ENCODE measurements around the gene ST7. TPM values are rescaled to one million over a fixed set of nuclear protein-coding genes. Genes with fewer than 3 reads are reported as not detected.

ST7 gene
- total RNA-seq, 3 donors from 2014 or later (not counting 1 experiment from before 2014, with no cell fraction given): 9.8 to 15.7 (median 12.9) TPM

- ATAC-seq (no peak), DNase-seq (no peak)
- H3K4me3 ChIP-seq (ENCODE audit: low read length): no peak overlapping the region
- H3K9me3 Mint-ChIP-seq: no peaks in the 10 kb centered on the region
- no peaks in the 10 kb centered on the region for H3K27me3 Mint-ChIP-seq (ENCODE audit: low read depth in 2 of 2)
- H3K4me1 ChIP-seq (ENCODE audit: control insufficient read depth, insufficient read depth, low read length): peaks cover 5% of the 10 kb centered on the region
- no peaks in the 10 kb centered on the region for H3K27me3 ChIP-seq (ENCODE audit: control insufficient read depth, insufficient read depth, low read length)
- no peak for TF ChIP-seq CTCF (IDR thresholded peaks at IDR 0.05)
- no peaks in the 10 kb centered on the region for H3K36me3 ChIP-seq (ENCODE audit: control insufficient read depth, insufficient read depth, low read length)
- H3K36me3 Mint-ChIP-seq: no peaks in the 10 kb centered on the region
- intact Hi-C loops (cut with micrococcal nuclease): no loop called here
- WGBS (ENCODE audit: insufficient coverage): no CpG with 5 or more reads among the region's 2 CpGs
- H3K9me3 ChIP-seq (ENCODE audit: control insufficient read depth, insufficient read depth, low read length): no peaks in the 10 kb centered on the region
- peaks cover 9 to 14% of the 10 kb centered on the region in 2 donors for H3K4me1 Mint-ChIP-seq
- H3K4me3 Mint-ChIP-seq: no peak overlapping the region
- no peak overlapping the region for H3K27ac ChIP-seq (ENCODE audit: low read length)
- no peak overlapping the region for H3K27ac Mint-ChIP-seq
Measured at GRCh38 chr7:117082647-117083046, 129.3 kb downstream of the ST7 start.

GRCh38 chr7:117083648-117084047 lies 130.3 kb downstream of the ST7 start:
- no peaks in the 10 kb centered on the region for H3K27me3 Mint-ChIP-seq (ENCODE audit: low read depth in 2 of 2)

GRCh38 chr7:117084286-117084685 lies 131.0 kb downstream of the ST7 start:
- intact Hi-C loops (cut with micrococcal nuclease): no loop called here
- Mint-ChIP-seq H3K4me1 (peaks cover 15 to 20% of the 10 kb centered on the region in 2 donors), H3K36me3 (no peaks in the 10 kb centered on the region), H3K27me3 (ENCODE audit: low read depth in 2 of 2) (no peaks in the 10 kb centered on the region), H3K4me3 (no peak overlapping the region), H3K27ac (no peak overlapping the region), H3K9me3 (no peaks in the 10 kb centered on the region)
- WGBS (ENCODE audit: insufficient coverage): 100% methylated on average over 1 of the region's 1 CpG
- Histone ChIP-seq H3K4me1 (ENCODE audit: control insufficient read depth, insufficient read depth, low read length) (peaks cover 9% of the 10 kb centered on the region), H3K9me3 (ENCODE audit: control insufficient read depth, insufficient read depth, low read length) (no peaks in the 10 kb centered on the region), H3K4me3 (ENCODE audit: low read length) (no peak overlapping the region), H3K36me3 (ENCODE audit: control insufficient read depth, insufficient read depth, low read length) (no peaks in the 10 kb centered on the region), H3K27ac (ENCODE audit: low read length) (no peak overlapping the region), H3K27me3 (ENCODE audit: control insufficient read depth, insufficient read depth, low read length) (no peaks in the 10 kb centered on the region)
- TF ChIP-seq CTCF (IDR thresholded peaks at IDR 0.05): no peak
- no peak for ATAC-seq
- no peak for DNase-seq

More at GRCh38 chr7:117083648-117084047, 130.3 kb downstream of the ST7 start:
- no peak overlapping the region for H3K4me3 ChIP-seq (ENCODE audit: low read length)
- H3K36me3 Mint-ChIP-seq: no peaks in the 10 kb centered on the region
- no CpG with 5 or more reads among the region's 2 CpGs for WGBS (ENCODE audit: insufficient coverage)
- H3K27ac Mint-ChIP-seq: no peak overlapping the region
- no peak overlapping the region for H3K4me3 Mint-ChIP-seq
- no peaks in the 10 kb centered on the region for H3K36me3 ChIP-seq (ENCODE audit: control insufficient read depth, insufficient read depth, low read length)
- ATAC-seq: no peak
- H3K9me3 ChIP-seq (ENCODE audit: control insufficient read depth, insufficient read depth, low read length): no peaks in the 10 kb centered on the region
- DNase-seq: no peak
- no peaks in the 10 kb centered on the region for H3K27me3 ChIP-seq (ENCODE audit: control insufficient read depth, insufficient read depth, low read length)
- H3K4me1 Mint-ChIP-seq: peaks cover 15 to 20% of the 10 kb centered on the region in 2 donors
- intact Hi-C loops (cut with micrococcal nuclease): no loop called here
- H3K27ac ChIP-seq (ENCODE audit: low read length): no peak overlapping the region
- TF ChIP-seq CTCF (IDR thresholded peaks at IDR 0.05): no peak
- H3K9me3 Mint-ChIP-seq: no peaks in the 10 kb centered on the region
- H3K4me1 ChIP-seq (ENCODE audit: control insufficient read depth, insufficient read depth, low read length): peaks cover 9% of the 10 kb centered on the region

- TF ChIP-seq CTCF (IDR thresholded peaks at IDR 0.05): no peak
- intact Hi-C loops (cut with micrococcal nuclease): no loop called here
Measured at GRCh38 chr7:117085275-117085674, 132.0 kb downstream of the ST7 start.

More at GRCh38 chr7:117085275-117085674, 132.0 kb downstream of the ST7 start:
- DNase-seq (no peak), ATAC-seq (no peak)
- Mint-ChIP-seq H3K4me3 (no peak overlapping the region), H3K36me3 (no peaks in the 10 kb centered on the region), H3K4me1 (peaks cover 15 to 23% of the 10 kb centered on the region in 2 donors), H3K27me3 (ENCODE audit: low read depth in 2 of 2) (no peaks in the 10 kb centered on the region), H3K9me3 (no peaks in the 10 kb centered on the region), H3K27ac (no peak overlapping the region)
- no peak overlapping the region for H3K27ac ChIP-seq (ENCODE audit: low read length)
- 94% methylated on average over 3 of the region's 3 CpGs for WGBS (ENCODE audit: insufficient coverage)
- no peaks in the 10 kb centered on the region for H3K36me3 ChIP-seq (ENCODE audit: control insufficient read depth, insufficient read depth, low read length)
- H3K4me1 ChIP-seq (ENCODE audit: control insufficient read depth, insufficient read depth, low read length): peaks cover 9% of the 10 kb centered on the region
- no peaks in the 10 kb centered on the region for H3K27me3 ChIP-seq (ENCODE audit: control insufficient read depth, insufficient read depth, low read length)
- H3K4me3 ChIP-seq (ENCODE audit: low read length): no peak overlapping the region
- H3K9me3 ChIP-seq (ENCODE audit: control insufficient read depth, insufficient read depth, low read length): no peaks in the 10 kb centered on the region

All from natural killer cell (primary cell).